Measurements from ENCODE around the gene GNL3. TPM values are rescaled to one million over a fixed set of nuclear protein-coding genes. Genes with fewer than 3 reads are reported as not detected.

Gene GNL3
- total RNA-seq, 1 donor from 2014 or later = 232 TPM

GRCh38 chr3:52697632-52697965 lies 11.8 kb downstream of the GNL3 start:
- H3K36me3 ChIP-seq (ENCODE audit: control insufficient read depth, insufficient read depth, low read length) = peaks cover 17% of the 10 kb centered on the region
- no peak overlapping the region for H3K4me3 ChIP-seq (ENCODE audit: low read depth, low read length)
- no peak for TF ChIP-seq CTCF (IDR thresholded peaks at IDR 0.05; ENCODE audit: insufficient read depth, low read length, severe bottlenecking)
- FAIRE-seq (no peak), DNase-seq (ENCODE audit: low read depth) (no peak)
- no peaks in the 10 kb centered on the region for H3K27me3 ChIP-seq (ENCODE audit: control insufficient read depth, insufficient read depth, low read length)

GRCh38 chr3:52703341-52703740 lies 17.5 kb downstream of the GNL3 start:
- Histone ChIP-seq H3K4me3 (ENCODE audit: low read depth, low read length) (no peak overlapping the region), H3K36me3 (ENCODE audit: control insufficient read depth, insufficient read depth, low read length) (no peaks in the 10 kb centered on the region), H3K27me3 (ENCODE audit: control insufficient read depth, insufficient read depth, low read length) (no peaks in the 10 kb centered on the region)
- FAIRE-seq (no peak), DNase-seq (ENCODE audit: low read depth) (no peak)
- no peak for TF ChIP-seq CTCF (IDR thresholded peaks at IDR 0.05; ENCODE audit: insufficient read depth, low read length, severe bottlenecking)

GRCh38 chr3:52704611-52705437 lies 19.0 kb downstream of the GNL3 start:
- no peaks in the 10 kb centered on the region for H3K36me3 ChIP-seq (ENCODE audit: control insufficient read depth, insufficient read depth, low read length)
- no peaks in the 10 kb centered on the region for H3K27me3 ChIP-seq (ENCODE audit: control insufficient read depth, insufficient read depth, low read length)
- peak overlapping the region; percentile 98 for H3K4me3 ChIP-seq (ENCODE audit: low read depth, low read length)
- FAIRE-seq (no peak), DNase-seq (ENCODE audit: low read depth) (no peak)
- no peak for TF ChIP-seq CTCF (IDR thresholded peaks at IDR 0.05; ENCODE audit: insufficient read depth, low read length, severe bottlenecking)

- H3K36me3 ChIP-seq (ENCODE audit: control insufficient read depth, insufficient read depth, low read length) = no peaks in the 10 kb centered on the region
- DNase-seq (ENCODE audit: low read depth) = no peak
- no peak for FAIRE-seq
- no peaks in the 10 kb centered on the region for H3K27me3 ChIP-seq (ENCODE audit: control insufficient read depth, insufficient read depth, low read length)
- peak overlapping the region; percentile 98 for H3K4me3 ChIP-seq (ENCODE audit: low read depth, low read length)
- no peak for TF ChIP-seq CTCF (IDR thresholded peaks at IDR 0.05; ENCODE audit: insufficient read depth, low read length, severe bottlenecking)
Observed at GRCh38 chr3:52705438-52705687, 19.5 kb downstream of the GNL3 start.

GRCh38 chr3:52705688-52706686 lies 20.2 kb downstream of the GNL3 start, which contains the start of the genes GLT8D1 and SPCS1:
GLT8D1 (minus strand) TSS chr3:52705791; CDS start chr3:52700460, 5,331 bp downstream.
SPCS1 (plus strand) TSS chr3:52706106; CDS start chr3:52706247, 141 bp downstream.
- no peak for TF ChIP-seq CTCF (IDR thresholded peaks at IDR 0.05; ENCODE audit: insufficient read depth, low read length, severe bottlenecking)
- H3K4me3 ChIP-seq (ENCODE audit: low read depth, low read length) = peak within 1 kb of the TSS; percentile 98
- no peak for FAIRE-seq
- no peaks in the 10 kb centered on the region for H3K27me3 ChIP-seq (ENCODE audit: control insufficient read depth, insufficient read depth, low read length)
- DNase-seq (ENCODE audit: low read depth) = peak; percentile 67
- no peaks in the 10 kb centered on the region for H3K36me3 ChIP-seq (ENCODE audit: control insufficient read depth, insufficient read depth, low read length)

Measured in bronchial epithelial cell (primary cell).